GM12891 (cell line): ENCODE measurements around the gene CNOT6L. TPM values are rescaled to one million over a fixed set of nuclear protein-coding genes. Genes with fewer than 3 reads are reported as not detected.
A peak's percentile ranks its signal among the peaks of the same experiment; 100 is the strongest.
"Not testable (repeated sequence)": the region's sequence is repeated elsewhere in the genome, so short reads cannot be mapped to it uniquely, and the experiment has no call there.

Experiments
- DNase-seq: peaks from one replicate; pipeline ENCODE4 v3.0.0; 2011; ENCODE audit warnings: low spot score; ENCODE audit not compliant: insufficient read length
- FAIRE-seq: peaks from 2 replicates; lab custom pipeline; 2011; peaks lifted over from hg19 to GRCh38; lab: Jason Lieb, UNC
- PAX5 ChIP-seq: IDR thresholded peaks from 2 replicates; pipeline ENCODE4 v1.6.1; 2011; ENCODE audit warnings: low read length, moderate library complexity, mild to moderate bottlenecking; ENCODE audit not compliant: insufficient read depth, severe bottlenecking
- POLR2A ChIP-seq: IDR thresholded peaks from 2 replicates; pipeline ENCODE4 v1.6.1; 2011; ENCODE audit warnings: low read depth, low read length, control low read depth
- POLR2AphosphoS5 ChIP-seq: IDR thresholded peaks from 2 replicates; pipeline ENCODE4 v1.6.1; 2011; ENCODE audit warnings: low read depth, low read length, control low read depth
- POU2F2 ChIP-seq: IDR thresholded peaks from 2 replicates; pipeline ENCODE4 v1.6.1; 2011; ENCODE audit warnings: low read depth, mild to moderate bottlenecking, control low read depth, low read length, moderate library complexity
- SPI1 ChIP-seq: IDR thresholded peaks from 2 replicates; pipeline ENCODE4 v1.6.1; 2011; ENCODE audit warnings: low read depth, low read length, control low read depth
- TAF1 ChIP-seq: IDR thresholded peaks from 2 replicates; pipeline ENCODE4 v1.6.1; 2011; ENCODE audit warnings: low read depth, low read length, control low read depth
- polyA plus RNA-seq: library from polyadenylated mRNA; unstranded; fragments of >200 nt; gene quantifications from one replicate; pipeline ENCODE4 v1.2.1, GENCODE V29; 2012; ENCODE audit warnings: low read depth, missing spikeins, inconsistent platforms; ENCODE audit not compliant: missing spikeins

Gene CNOT6L
- polyA plus RNA-seq = 1.1 TPM

DNA sequence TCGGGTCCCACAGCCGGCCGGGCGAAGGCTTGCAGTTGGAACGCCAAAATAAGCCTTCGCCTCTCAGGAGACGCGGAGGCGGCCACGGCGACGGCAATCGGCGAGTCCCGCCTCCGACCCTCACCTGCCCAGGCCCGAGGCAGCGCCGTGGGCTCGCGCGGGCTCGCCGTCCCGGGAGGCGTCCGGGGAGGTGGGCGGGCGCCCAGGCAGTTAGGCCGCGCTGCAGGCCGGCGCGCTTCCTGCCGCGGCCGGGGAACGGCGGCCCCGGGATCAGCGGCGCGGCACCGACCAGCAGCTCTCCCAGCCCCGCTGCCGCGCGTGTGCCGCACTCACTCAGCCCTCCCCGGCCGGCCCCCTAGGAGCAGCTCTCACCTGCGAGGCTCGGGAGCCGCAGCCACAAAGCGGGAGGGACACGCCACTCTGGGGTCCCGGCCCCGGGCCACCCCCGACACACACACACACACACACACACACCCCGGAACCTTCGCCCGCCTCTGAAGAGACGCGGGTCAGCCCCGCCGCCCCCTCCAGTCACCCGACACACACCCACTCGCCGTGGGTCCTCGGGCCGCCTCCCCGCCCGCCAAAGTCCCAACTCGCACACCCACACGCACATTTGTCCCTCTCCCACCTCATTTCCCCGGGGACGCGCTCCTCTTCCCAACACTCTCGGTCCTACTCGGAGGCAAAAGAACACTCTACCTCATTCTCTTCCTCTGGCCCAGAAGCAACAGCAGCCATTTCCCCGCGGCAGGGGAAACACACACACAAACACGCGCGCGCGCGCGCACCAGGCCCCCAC, at the start of gene CNOT6L:
Gene CNOT6L, minus strand, starts transcription at position 767 of the 802 bp plus-strand sequence. Its CDS starts 60 bp downstream, at position 707.
- FAIRE-seq (peak; percentile 59), DNase-seq (peak; percentile 30)
- TF ChIP-seq POLR2AphosphoS5 = no peak
- no peak for TF ChIP-seq POLR2A
- no peak for TF ChIP-seq POU2F2
- TF ChIP-seq PAX5 = no peak
- no peak for TF ChIP-seq TAF1
- TF ChIP-seq SPI1 = no peak

DNA sequence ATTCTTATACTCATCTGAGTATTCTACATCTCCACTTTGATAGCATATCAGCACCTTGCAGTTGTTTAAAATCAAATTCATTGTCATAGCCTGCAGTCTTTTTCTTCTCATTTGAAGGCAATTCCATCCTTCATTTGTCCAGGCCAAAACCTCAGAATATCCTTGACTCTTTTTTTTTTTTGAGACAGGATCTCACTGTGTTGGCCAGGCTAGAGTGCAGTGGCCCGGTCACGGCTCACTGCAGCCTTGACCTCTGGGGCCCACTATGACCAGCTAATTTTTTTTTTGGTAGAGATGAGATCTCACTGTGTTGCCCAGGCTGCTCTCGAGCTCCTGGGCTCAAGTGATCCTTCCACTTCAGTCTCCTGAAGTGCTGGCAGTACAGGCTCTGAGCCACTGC, 46.1 kb upstream of the CNOT6L start:
- DNase-seq (no peak), FAIRE-seq (no peak)
- TF ChIP-seq POU2F2 = no peak
- TF ChIP-seq TAF1 = no peak
- no peak for TF ChIP-seq PAX5
- no peak for TF ChIP-seq POLR2AphosphoS5
- no peak for TF ChIP-seq POLR2A
- TF ChIP-seq SPI1 = no peak

DNA sequence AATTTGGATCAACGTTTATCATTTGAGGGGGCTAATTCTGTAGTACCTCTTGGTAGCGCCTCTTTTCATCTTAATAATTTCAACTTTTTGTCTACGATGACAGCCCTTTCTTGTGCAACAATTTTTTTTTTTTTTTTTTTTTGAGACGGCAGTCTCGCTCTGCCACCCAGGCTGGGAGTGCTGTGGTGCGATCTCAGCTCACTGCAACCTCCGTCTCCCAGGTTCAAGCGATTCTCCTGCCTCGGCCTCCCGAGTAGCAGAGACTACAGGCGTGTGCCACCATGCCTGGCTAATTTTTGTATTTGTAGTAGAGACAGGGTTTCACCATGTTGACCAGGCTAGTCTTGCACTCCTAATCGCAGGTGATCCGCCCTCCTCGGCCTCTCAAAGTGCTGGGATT, 44.2 kb upstream of the CNOT6L start:
- DNase-seq, FAIRE-seq: not testable (repeated sequence)

DNA sequence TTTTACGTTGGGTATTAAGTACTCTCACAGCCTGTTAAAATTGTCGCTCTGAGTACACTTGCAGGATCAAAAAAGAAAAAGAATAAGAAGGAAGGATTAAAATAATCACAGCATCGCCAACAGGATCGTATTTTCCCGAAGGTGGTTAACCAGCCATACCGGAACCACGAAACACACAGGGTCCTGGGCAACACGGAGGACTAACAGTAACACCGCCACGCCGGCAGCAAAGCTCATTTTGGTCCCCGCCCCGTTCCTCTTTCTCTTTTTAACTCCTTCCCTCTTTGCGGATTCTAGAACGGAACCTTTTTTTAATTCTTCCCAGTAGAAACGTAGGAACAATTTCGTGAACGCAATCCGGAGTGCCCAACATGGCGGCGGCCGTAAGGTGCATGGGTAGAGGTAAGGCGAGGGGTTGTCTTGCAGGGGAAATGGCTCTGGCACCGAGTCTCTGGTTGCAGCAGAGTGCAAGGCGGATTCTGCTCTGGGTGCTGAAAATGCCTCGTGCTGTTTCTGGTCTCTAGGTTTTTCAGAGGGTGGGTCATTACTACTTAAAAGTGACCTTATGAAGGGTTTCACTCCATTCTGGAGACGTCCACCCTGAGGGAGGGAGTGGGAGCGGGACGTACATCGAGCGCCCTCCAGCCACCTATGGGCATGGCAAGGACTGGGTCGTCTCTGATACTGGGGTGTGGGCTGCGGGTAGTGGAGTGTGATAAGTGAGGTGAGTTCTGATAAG, 43.5 kb upstream of the CNOT6L start, which contains the start of gene MRPL1:
Gene MRPL1, plus strand, starts transcription at position 353 of the 739 bp plus-strand sequence. Its CDS starts 19 bp downstream, at position 372.
- peak; percentile 91 for TF ChIP-seq POLR2AphosphoS5
- no peak for TF ChIP-seq PAX5
- TF ChIP-seq SPI1 = peak; percentile 82
- peak; percentile 100 for TF ChIP-seq TAF1
- TF ChIP-seq POU2F2 = peak; percentile 88
- TF ChIP-seq POLR2A = peak; percentile 97
- FAIRE-seq (peak; percentile 88), DNase-seq (peak; percentile 37)

DNA sequence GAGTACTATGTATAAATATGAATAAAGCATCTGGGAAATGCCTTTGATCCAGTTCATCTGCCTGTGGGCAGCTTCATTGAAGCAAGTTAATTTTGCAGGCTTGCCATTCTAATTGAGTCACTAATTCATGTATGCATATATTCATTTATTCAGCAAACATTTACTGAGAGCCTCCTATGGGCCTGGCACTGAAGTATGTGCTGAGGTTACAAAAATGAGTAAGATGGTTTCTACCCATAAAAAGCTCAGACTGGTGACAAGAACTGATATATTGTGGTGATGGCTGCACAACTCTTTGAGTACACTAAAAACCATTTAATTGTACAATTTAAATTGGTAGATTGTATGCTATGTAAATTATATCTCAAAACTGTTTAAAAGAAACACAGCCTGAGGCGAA, 42.3 kb upstream of the CNOT6L start:
- FAIRE-seq (no peak), DNase-seq (no peak)
- TF ChIP-seq POLR2AphosphoS5 (no peak), POU2F2 (no peak), PAX5 (no peak)

DNA sequence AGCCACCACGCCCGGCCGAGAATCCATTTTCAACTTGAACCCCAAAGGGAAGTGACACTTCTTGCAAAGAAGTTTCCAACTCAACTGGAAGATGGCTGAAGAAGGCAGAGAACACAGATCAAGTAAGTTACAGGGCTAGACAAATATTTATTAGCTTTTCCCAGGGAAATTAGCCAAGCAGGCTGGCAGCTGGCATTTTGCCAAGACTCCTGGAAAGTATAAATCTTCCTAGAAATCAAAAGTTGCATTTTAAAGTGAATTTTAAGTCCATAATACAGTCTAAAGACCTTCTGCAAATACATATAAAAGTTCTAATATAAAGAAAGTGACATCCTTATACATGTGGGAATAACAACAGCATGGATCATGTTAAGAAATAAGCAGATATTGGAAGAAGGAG, 40.1 kb upstream of the CNOT6L start:
- FAIRE-seq = no peak
- DNase-seq = no peak
- TF ChIP-seq POU2F2 (no peak), POLR2AphosphoS5 (no peak), TAF1 (no peak), POLR2A (no peak), PAX5 (no peak), SPI1 (no peak)

DNA sequence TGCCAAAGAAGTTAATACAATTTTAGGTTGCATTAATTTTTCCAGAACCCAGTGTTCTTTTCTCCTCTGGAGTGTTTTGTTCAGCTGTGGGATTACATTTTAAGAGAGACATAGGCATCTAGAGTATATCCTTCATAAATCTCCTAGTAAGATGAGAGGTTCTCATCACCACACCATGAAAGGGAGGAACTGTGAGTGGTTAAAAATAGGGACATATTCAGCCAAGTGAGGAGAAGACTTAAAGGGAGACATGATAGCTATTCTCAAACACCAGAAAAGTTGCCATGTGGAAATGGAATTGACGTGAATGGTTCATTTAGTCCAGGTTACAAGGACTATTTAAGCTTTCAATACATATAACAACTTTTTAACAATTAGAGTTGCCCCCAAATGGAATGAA, 37.0 kb upstream of the CNOT6L start:
- TF ChIP-seq POU2F2 = no peak
- no peak for TF ChIP-seq SPI1
- no peak for TF ChIP-seq POLR2AphosphoS5
- TF ChIP-seq POLR2A = no peak
- no peak for TF ChIP-seq TAF1
- TF ChIP-seq PAX5 = no peak
- DNase-seq (no peak), FAIRE-seq (no peak)

DNA sequence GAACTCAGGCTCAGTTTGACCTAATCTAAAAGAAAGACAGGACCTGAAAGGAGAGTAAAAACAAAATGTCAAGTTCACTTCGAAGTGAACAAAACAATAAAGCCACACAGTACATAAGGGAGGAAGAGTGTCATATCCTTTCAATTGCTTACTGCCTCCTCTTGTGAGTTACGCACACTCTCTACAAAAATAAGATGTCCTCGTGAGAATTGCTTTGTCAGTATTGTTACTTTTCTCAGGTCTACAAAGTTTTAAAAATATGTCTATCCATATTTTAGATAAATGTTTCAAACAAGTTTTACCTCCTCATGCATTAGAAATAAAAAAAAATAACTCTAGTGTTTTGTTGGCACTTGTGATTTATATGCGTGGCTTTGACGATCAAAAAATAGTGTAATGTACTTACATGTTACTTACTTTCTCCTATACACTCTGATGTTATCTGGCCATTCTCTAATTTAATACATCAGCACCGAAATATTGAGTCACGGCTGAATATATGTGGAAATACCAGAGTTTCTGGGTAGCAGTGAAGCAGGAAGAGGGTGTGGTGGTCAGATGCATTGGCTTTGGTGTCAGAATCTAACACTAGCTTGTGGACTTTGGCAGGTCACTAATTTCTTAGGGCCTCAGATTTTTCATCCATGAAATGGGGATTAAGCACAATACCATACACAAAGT, 35.4 kb upstream of the CNOT6L start:
- no peak for FAIRE-seq
- TF ChIP-seq TAF1 = no peak
- no peak for TF ChIP-seq POLR2A
- TF ChIP-seq POU2F2 = no peak
- TF ChIP-seq POLR2AphosphoS5 = no peak
- no peak for TF ChIP-seq PAX5
- TF ChIP-seq SPI1 = no peak
- DNase-seq = no peak
